ENCODE results near the gene SERPINB10. TPM values are rescaled to one million over a fixed set of nuclear protein-coding genes. Genes with fewer than 3 reads are reported as not detected.

The SERPINB10 gene
- total RNA-seq, 1 donor = not detected

DNA sequence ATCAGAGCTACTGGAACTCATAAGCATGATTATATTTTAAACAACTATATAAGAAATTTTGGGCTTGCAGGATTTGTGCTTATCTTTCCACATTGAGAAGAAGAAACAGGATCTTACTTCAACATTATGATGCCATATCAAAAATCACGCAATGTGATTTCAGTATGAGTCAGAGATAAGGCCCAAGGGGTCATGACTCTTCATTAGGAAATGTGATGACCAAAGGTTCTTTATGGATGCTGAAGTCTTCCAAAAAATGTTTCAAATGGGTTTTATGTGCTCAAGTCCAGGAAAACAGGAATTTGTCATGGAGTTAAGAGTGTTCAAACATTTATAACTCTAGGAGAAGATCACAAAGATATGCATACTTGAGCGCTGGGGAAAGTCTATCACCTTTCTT is 28.0 kb upstream of the SERPINB10 start:
- Histone ChIP-seq H3K27ac (ENCODE audit: low read depth, low read length) (no peak overlapping the region), H3K79me2 (ENCODE audit: insufficient read depth, low read length) (no peaks in the 10 kb centered on the region), H3K4me2 (ENCODE audit: insufficient read depth, low read length) (no peak overlapping the region), H2AFZ (ENCODE audit: low read length) (no peak overlapping the region), H3K36me3 (ENCODE audit: insufficient read depth, low read length) (no peaks in the 10 kb centered on the region), H3K27me3 (ENCODE audit: insufficient read depth, low read length) (no peaks in the 10 kb centered on the region), H3K4me3 (ENCODE audit: insufficient read depth, low read length) (no peak overlapping the region), H3K4me1 (ENCODE audit: insufficient read depth, low read length) (peaks cover 15% of the 10 kb centered on the region), H4K20me1 (ENCODE audit: insufficient read depth, low read length) (no peaks in the 10 kb centered on the region), H3K9me3 (ENCODE audit: low read depth, low read length) (no peaks in the 10 kb centered on the region)
- no peak for DNase-seq (ENCODE audit: insufficient read length, low spot score, missing footprints)
- TF ChIP-seq, protein P1, sequence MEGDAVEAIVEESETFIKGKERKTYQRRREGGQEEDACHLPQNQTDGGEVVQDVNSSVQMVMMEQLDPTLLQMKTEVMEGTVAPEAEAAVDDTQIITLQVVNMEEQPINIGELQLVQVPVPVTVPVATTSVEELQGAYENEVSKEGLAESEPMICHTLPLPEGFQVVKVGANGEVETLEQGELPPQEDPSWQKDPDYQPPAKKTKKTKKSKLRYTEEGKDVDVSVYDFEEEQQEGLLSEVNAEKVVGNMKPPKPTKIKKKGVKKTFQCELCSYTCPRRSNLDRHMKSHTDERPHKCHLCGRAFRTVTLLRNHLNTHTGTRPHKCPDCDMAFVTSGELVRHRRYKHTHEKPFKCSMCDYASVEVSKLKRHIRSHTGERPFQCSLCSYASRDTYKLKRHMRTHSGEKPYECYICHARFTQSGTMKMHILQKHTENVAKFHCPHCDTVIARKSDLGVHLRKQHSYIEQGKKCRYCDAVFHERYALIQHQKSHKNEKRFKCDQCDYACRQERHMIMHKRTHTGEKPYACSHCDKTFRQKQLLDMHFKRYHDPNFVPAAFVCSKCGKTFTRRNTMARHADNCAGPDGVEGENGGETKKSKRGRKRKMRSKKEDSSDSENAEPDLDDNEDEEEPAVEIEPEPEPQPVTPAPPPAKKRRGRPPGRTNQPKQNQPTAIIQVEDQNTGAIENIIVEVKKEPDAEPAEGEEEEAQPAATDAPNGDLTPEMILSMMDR (IDR thresholded peaks at IDR 0.05; ENCODE audit: extremely low read depth, low read depth, low read length) = no peak

DNA sequence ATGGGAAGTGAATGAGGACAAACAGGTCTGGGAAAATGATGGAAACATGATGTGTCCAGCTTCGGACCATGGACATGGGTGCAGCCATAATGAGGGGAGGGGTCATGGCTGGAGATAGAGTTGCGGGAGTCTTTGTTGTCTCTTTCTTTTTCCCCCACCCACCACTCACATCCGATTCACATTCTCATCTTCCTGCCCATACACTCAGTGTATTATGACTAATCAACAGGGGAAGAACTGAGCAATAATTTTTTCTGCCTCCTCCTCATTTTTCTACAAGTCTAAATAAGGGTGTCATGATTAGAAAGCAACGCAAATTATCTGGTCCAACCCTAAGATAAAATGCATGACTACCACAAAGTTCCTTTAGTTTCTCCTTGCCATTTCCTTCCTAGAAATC is 25.9 kb upstream of the SERPINB10 start:
- Histone ChIP-seq H2AFZ (ENCODE audit: low read length) (no peak overlapping the region), H3K36me3 (ENCODE audit: insufficient read depth, low read length) (no peaks in the 10 kb centered on the region), H3K4me2 (ENCODE audit: insufficient read depth, low read length) (peak overlapping the region; percentile 34), H4K20me1 (ENCODE audit: insufficient read depth, low read length) (no peaks in the 10 kb centered on the region), H3K27me3 (ENCODE audit: insufficient read depth, low read length) (no peaks in the 10 kb centered on the region), H3K4me3 (ENCODE audit: insufficient read depth, low read length) (no peak overlapping the region), H3K27ac (ENCODE audit: low read depth, low read length) (peak overlapping the region; percentile 6), H3K9me3 (ENCODE audit: low read depth, low read length) (no peaks in the 10 kb centered on the region), H3K79me2 (ENCODE audit: insufficient read depth, low read length) (no peaks in the 10 kb centered on the region), H3K4me1 (ENCODE audit: insufficient read depth, low read length) (peaks cover 15% of the 10 kb centered on the region)
- no peak for DNase-seq (ENCODE audit: insufficient read length, low spot score, missing footprints)
- TF ChIP-seq, protein P1 (IDR thresholded peaks at IDR 0.05; ENCODE audit: extremely low read depth, low read depth, low read length) = no peak

DNA sequence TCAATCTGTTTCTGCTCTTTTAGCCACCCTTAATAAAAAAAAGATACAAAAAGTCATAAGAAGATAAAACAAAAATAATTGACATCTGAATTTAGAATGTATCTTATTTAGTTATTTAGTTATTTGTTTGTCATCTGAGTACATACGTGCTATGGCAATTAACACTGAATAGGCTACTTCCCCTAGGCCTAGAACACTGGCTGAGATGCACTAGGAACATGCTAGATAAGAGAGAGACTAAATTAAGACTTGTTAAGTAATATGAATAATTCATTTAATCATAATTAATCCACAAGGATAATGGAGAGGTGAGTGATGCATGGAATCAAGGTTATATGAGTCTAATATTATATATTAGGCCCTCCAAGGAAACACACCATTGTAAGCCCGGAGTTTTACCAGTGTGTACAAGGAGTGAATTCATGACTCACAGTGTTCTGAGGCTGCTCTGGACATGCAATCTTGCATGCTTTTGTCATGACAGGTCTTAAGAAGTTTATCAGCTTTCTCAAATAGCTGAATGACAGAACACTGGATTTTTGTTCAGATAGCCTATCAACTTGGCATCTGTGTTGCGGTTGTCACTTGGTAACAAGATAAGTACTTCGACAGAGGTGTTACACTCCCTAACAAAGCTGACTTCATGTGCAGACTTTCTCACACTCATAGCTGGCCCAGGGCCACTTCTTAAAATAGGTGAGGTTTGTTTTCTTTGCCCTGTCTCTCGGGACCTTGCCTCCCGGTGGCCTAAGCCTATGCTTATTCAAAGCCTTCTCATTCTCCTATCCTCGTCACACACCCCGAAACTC is 25.2 kb upstream of the SERPINB10 start:
- Histone ChIP-seq H3K4me3 (ENCODE audit: insufficient read depth, low read length) (no peak overlapping the region), H3K79me2 (ENCODE audit: insufficient read depth, low read length) (no peaks in the 10 kb centered on the region), H3K9me3 (ENCODE audit: low read depth, low read length) (no peaks in the 10 kb centered on the region), H2AFZ (ENCODE audit: low read length) (no peak overlapping the region), H3K4me1 (ENCODE audit: insufficient read depth, low read length) (peaks cover 18% of the 10 kb centered on the region), H3K27ac (ENCODE audit: low read depth, low read length) (peak overlapping the region; percentile 47), H3K36me3 (ENCODE audit: insufficient read depth, low read length) (no peaks in the 10 kb centered on the region), H4K20me1 (ENCODE audit: insufficient read depth, low read length) (no peaks in the 10 kb centered on the region), H3K27me3 (ENCODE audit: insufficient read depth, low read length) (no peaks in the 10 kb centered on the region), H3K4me2 (ENCODE audit: insufficient read depth, low read length) (peak overlapping the region; percentile 34)
- TF ChIP-seq, protein P1 (IDR thresholded peaks at IDR 0.05; ENCODE audit: extremely low read depth, low read depth, low read length) = no peak
- peak; percentile 32 for DNase-seq (ENCODE audit: insufficient read length, low spot score, missing footprints)

DNA sequence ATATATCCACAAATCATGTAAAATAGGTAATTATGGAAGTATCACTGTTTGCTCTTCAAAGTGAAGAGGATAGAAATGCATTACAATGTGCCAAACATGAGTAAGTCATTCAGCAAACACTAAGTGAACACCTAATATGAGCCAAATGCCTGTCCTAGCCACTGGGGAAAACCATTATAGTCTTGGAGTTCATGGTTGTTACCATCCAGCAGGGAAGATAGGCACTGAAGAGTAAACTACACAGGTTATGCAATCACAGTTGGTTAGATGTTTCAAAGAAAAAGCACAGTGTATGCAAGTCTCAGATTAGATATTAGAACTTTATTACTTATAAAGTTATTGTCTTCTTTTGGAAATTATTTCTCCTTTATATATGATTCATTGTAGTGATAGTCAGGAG is 24.1 kb upstream of the SERPINB10 start:
- Histone ChIP-seq H3K27me3 (ENCODE audit: insufficient read depth, low read length) (no peaks in the 10 kb centered on the region), H3K27ac (ENCODE audit: low read depth, low read length) (no peak overlapping the region), H3K4me2 (ENCODE audit: insufficient read depth, low read length) (no peak overlapping the region), H3K9me3 (ENCODE audit: low read depth, low read length) (no peaks in the 10 kb centered on the region), H2AFZ (ENCODE audit: low read length) (no peak overlapping the region), H4K20me1 (ENCODE audit: insufficient read depth, low read length) (no peaks in the 10 kb centered on the region), H3K4me3 (ENCODE audit: insufficient read depth, low read length) (no peak overlapping the region), H3K4me1 (ENCODE audit: insufficient read depth, low read length) (peaks cover 18% of the 10 kb centered on the region), H3K79me2 (ENCODE audit: insufficient read depth, low read length) (no peaks in the 10 kb centered on the region), H3K36me3 (ENCODE audit: insufficient read depth, low read length) (no peaks in the 10 kb centered on the region)
- no peak for DNase-seq (ENCODE audit: insufficient read length, low spot score, missing footprints)
- TF ChIP-seq, protein P1 (IDR thresholded peaks at IDR 0.05; ENCODE audit: extremely low read depth, low read depth, low read length) = no peak

Data from osteoblast (primary cell).